Right renal pelvis (tissue), 4 donors: ENCODE measurements around the gene TIMM10. TPM values are rescaled to one million over a fixed set of nuclear protein-coding genes. Genes with fewer than 3 reads are reported as not detected.

Source experiments
- DNase-seq, 4 donors: peaks; one replicate each; pipeline ENCODE4 v3.0.0-alpha.2; 2013; ENCODE audit warnings: low read depth in 4 of 4, low spot score in 3 of 4, missing footprints in 1 of 4
- polyA plus RNA-seq, 4 donors: library from polyadenylated mRNA; unstranded; fragments of 120-200 nt; gene quantifications; one replicate each; pipeline ENCODE4 v1.2.1, GENCODE V29; 2013; ENCODE audit not compliant: insufficient read length in 4 of 4

The TIMM10 gene
- polyA plus RNA-seq, 4 donors = 43.8 to 56.6 (median 49.4) TPM

DNA sequence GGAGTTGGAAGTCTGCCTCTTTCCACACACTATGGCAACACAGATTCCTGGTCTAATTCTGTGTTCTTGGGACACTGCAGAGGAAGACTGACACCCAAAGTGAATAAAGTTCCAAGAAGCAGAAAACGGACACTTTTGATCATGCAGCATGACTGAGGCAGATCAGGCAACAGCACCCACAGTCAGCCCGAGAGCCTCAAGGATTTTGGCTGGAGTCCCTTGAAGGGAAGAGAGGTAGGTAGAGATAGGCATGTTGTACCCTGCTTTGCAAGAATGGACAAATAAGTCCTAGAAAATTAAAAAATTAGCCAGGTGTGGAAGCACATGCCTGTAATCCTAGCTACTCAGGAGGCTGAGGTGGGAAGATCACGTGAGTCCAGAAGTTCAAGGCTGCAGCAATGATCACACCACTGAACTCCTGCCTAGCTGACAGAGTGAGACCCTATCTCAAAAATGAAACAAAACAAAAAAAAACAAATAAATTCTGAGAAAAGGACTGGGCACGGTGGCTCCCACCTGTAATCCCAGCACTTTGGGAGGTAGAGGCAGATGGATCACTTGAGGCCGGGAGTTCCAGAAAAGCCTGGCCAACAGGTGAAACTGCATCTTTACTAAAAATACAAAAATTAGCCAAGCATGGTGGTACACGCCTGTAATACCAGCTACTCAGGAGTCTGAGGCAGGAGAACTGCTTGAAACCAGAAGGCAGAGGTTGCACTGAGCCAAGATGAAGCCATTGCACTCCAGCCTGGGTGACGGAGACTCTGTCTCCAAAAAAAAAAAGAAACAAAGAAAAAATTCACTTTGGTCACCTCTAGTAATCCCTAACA, 22.0 kb downstream of the TIMM10 start:
- DNase-seq = no peak

DNA sequence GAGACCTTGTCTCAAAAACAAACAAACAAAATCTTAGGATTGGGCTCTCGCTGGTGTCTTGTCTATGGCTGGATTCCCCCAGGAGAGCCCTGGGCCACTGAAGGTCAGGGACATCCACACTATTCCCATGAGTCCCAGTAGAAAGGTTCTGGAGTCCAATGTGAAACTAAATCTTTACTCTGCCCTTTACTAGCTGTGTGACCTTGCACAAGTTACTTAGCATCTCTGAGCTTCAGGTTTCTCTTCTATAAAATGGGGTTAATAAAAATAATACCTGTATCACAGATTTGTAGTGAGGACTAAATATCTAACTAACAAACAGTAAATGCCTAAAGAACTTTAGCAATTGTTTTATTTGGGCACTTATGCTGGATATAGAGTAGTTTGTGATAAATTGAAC, 24.0 kb downstream of the TIMM10 start:
- DNase-seq = no peak

GRCh38 chr11:57504511-57504910, 26.0 kb downstream of the TIMM10 start:
- DNase-seq = no peak

- no peak for DNase-seq
Observed at GRCh38 chr11:57502870-57503269, 27.7 kb downstream of the TIMM10 start.

GRCh38 chr11:57502376-57502775, 28.2 kb downstream of the TIMM10 start:
- no peak for DNase-seq

- no peak for DNase-seq
Observed at GRCh38 chr11:57501953-57502352, 28.6 kb downstream of the TIMM10 start.

GRCh38 chr11:57500926-57501325, 29.6 kb downstream of the TIMM10 start:
- no peak for DNase-seq

GRCh38 chr11:57500515-57500914, 30.0 kb downstream of the TIMM10 start:
- DNase-seq = no peak

DNA sequence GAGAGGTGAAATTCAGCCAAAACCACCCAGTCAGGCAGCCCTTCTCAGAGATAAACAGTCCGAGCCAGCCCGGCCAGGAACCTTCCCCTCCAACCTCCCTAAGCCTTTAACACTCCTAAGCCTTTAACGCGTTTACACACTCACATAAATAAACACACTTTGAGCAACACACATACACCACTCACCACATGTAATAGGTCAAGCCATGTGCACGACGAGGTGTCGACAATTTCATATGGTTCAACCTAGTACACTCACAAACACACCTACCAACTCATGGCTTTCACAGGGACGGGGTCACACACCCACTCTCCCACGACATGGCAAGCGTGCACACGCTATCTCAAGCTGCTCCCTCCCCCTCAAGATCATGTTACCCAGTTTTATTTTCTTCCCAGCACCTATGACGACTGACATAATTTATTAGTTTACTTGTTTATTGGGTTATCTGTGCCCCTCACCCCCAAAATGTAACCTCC, 30.5 kb downstream of the TIMM10 start:
- no peak for DNase-seq

- DNase-seq = peak; percentile 86 to 89 (median 87)
Observed at GRCh38 chr11:57499413-57499982, 31.1 kb downstream of the TIMM10 start.

DNA sequence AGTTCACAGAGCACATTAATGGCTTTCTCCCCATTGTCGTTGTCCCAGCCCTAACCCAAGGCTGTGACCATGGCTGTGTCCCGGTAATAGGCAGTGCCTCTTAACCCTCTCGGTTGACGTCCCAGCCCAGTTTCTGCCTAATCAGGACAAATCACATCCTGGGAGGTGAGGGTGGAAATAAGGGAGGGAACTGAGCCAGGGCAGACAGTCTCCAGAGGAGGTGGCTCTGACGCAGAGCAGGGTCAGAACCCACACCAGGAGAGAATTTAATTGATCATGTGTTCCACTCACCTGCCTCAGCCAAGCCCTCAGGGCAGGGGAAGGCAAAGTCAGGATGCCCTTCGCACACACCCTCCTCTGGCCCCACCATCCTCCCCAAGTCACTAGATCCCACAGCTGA, 32.0 kb downstream of the TIMM10 start:
- no peak for DNase-seq

DNA sequence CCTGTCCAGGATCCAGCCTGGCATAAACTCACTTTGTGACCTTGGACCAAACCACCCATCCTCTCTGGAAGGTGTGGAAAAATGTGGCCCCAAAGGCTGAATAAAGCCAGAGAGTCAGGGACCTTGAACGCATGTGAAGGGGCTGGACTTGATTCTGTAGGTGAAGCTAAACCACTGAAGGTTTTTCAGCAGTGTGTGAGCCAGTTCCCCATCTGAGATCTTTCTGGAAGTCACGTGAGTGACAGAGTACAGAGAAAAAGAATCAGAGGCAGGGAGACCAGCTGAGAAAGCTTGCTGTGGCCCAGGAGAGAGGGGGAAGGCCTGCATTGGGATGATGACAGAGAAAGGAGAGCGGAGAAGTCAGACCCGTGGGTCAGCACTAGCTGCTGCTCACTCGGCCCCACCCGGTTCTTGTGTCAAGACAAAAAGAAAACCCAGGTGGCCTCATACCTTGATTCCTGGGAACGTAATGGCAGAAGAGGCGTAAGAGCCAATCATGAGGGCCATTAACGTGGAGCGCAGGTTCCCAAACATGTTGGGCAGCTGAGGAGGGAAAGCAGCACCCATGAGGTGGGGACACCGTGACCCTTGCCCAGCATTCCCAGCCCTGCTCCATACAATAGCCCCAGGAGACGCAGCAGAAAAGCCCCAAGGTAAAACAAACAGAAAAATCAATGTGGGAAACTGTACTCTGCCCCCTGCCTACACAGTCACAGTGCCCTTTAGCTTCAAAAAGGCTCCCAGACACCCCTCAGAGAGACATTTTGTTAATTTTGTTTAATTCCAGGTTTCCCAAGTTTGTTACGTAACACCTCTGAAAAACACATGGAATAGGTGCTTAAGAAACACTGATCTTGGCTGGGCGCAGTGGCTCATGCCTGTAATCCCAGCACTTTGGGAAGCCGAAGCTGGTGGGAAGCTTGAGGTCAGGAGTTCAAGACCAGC, 33.0 kb downstream of the TIMM10 start:
- no peak for DNase-seq

GRCh38 chr11:57496109-57496820, 34.3 kb downstream of the TIMM10 start:
- DNase-seq = no peak

GRCh38 chr11:57493507-57494503, 36.7 kb downstream of the TIMM10 start:
- DNase-seq = no peak

DNA sequence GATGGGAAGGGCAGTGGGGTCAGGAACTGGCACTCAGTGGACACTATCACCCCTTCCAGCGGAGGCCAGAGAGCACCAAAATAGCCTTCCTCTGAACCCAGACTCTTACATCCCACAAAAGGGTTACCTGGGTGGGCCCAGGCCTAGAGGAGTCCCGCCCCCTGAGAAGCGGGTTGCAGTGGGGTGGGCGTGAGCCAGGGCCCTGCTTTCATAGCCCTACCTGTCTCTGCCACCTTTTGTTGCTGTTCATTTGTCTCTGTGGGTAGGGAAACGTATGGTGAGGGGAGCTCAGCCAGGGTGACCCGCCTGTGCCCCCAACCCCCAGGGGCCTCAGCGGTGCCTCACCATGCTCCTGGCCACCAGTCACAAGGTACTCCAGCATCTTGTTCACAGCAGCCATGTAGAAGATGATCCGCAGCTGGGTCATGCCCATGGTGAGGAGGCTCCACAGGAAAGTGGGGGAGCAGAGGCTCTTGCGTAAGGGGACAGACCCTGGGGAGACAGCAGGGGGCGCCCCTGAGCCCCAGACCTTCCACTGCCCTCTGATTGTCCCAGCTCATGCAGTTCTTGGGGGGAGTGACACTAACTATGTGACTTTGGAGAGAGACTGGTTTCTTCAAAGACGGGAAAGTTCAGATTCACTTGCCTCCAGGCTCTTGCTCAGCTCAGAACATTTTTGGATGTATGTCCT, 39.0 kb downstream of the TIMM10 start:
- DNase-seq = no peak

DNA sequence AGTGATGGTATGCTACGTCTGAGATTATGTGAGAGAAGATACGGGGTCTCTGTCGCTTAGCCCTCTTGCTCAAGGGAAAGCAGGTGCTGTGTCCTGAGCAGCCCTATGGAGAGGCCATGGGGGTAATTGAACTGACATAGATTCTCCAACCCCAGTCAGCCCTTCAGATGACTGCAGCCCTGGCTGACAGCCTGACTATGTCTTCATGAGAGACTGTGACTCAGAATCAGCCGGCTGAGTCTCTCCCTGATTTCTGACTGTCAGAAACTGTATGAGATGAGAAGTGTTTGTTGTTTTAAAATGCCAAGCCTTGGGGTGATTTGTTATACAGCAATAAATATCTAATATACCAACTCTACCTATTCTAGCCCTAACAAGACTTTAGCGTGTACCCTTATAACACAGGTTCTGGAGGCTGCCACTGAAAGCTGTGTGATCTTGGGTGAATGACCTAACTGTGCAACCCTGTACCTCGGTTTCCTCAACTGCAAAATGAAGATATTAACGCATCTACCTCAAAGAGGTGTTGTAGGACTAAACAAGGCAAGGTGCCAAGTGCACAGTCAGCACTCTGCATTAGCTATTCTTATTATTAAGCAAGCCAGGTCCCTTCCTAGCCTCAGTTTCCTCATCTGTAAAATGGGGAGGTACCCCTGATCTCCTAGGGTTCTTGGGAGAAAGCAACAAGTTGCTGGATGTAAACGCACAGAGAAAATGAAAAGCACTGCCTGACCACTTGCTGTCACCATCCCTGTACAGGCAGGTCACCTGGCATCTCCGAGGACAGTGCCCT, 39.9 kb downstream of the TIMM10 start:
- DNase-seq = no peak

- no peak for DNase-seq
Observed at GRCh38 chr11:57487920-57488659, 42.5 kb downstream of the TIMM10 start.
